ENCODE results near the gene HK2. TPM values are rescaled to one million over a fixed set of nuclear protein-coding genes. Genes with fewer than 3 reads are reported as not detected.

The HK2 gene
- total RNA-seq, 2 donors from 2014 or later, result 3.4 to 8.1 TPM

- peaks cover 0 to 10% of the 10 kb centered on the region in 2 donors for H3K4me1 ChIP-seq
Measured at GRCh38 chr2:74861531-74861930, 27.6 kb downstream of the HK2 start.

GRCh38 chr2:74862020-74862964 lies 28.4 kb downstream of the HK2 start:
- no peak for DNase-seq (ENCODE audit: low spot score)
- no peaks in the 10 kb centered on the region for H3K9me3 ChIP-seq
- no peak for TF ChIP-seq CTCF (IDR thresholded peaks at IDR 0.05)
- H3K4me3 ChIP-seq, result no peak overlapping the region
- H3K4me1 ChIP-seq, result peaks cover 0 to 9% of the 10 kb centered on the region in 2 donors
- H3K27ac ChIP-seq, result no peak overlapping the region
- no peaks in the 10 kb centered on the region for H3K27me3 ChIP-seq
- no peaks in the 10 kb centered on the region for H3K36me3 ChIP-seq

More at GRCh38 chr2:74861531-74861930, 27.6 kb downstream of the HK2 start:
- Histone ChIP-seq H3K27ac (no peak overlapping the region), H3K27me3 (no peaks in the 10 kb centered on the region), H3K4me3 (no peak overlapping the region), H3K9me3 (no peaks in the 10 kb centered on the region), H3K36me3 (no peaks in the 10 kb centered on the region)
- DNase-seq (ENCODE audit: low spot score), result no peak
- no peak for TF ChIP-seq CTCF (IDR thresholded peaks at IDR 0.05)

- no peak for DNase-seq (ENCODE audit: low spot score)
- H3K27ac ChIP-seq, result no peak overlapping the region
- no peaks in the 10 kb centered on the region for H3K27me3 ChIP-seq
- peaks cover 0 to 20% of the 10 kb centered on the region in 2 donors for H3K4me1 ChIP-seq
- no peaks in the 10 kb centered on the region for H3K9me3 ChIP-seq
- TF ChIP-seq CTCF (IDR thresholded peaks at IDR 0.05), result no peak
- no peaks in the 10 kb centered on the region for H3K36me3 ChIP-seq
- no peak overlapping the region for H3K4me3 ChIP-seq
Measured at GRCh38 chr2:74863802-74864248, 29.9 kb downstream of the HK2 start.

- Histone ChIP-seq H3K4me3 (no peak overlapping the region), H3K4me1 (peaks cover 0 to 20% of the 10 kb centered on the region in 2 donors), H3K36me3 (no peaks in the 10 kb centered on the region), H3K27me3 (no peaks in the 10 kb centered on the region), H3K27ac (no peak overlapping the region), H3K9me3 (no peaks in the 10 kb centered on the region)
- no peak for TF ChIP-seq CTCF (IDR thresholded peaks at IDR 0.05)
- no peak for DNase-seq (ENCODE audit: low spot score)
Measured at GRCh38 chr2:74864728-74865722, 31.1 kb downstream of the HK2 start.

GRCh38 chr2:74865770-74866674 lies 32.1 kb downstream of the HK2 start:
- DNase-seq (ENCODE audit: low spot score), result no peak
- H3K4me3 ChIP-seq, result no peak overlapping the region
- no peaks in the 10 kb centered on the region for H3K36me3 ChIP-seq
- no peaks in the 10 kb centered on the region for H3K9me3 ChIP-seq
- no peak for TF ChIP-seq CTCF (IDR thresholded peaks at IDR 0.05)
- peaks cover 0 to 20% of the 10 kb centered on the region in 2 donors for H3K4me1 ChIP-seq
- H3K27me3 ChIP-seq, result no peaks in the 10 kb centered on the region
- H3K27ac ChIP-seq, result no peak overlapping the region

All from right atrium auricular region (tissue), 2 donors.